GM23338 (cell line): ENCODE results near the gene HSPB6. TPM values are rescaled to one million over a fixed set of nuclear protein-coding genes. Genes with fewer than 3 reads are reported as not detected.

ENCODE experiments used
- ATAC-seq: fragments of 200-7000 bp; cut with Tn5 transposase; 3 replicates; pipeline ENCODE4 v1.9.1; 2020
- DNase-seq: peaks from one replicate; pipeline ENCODE4 v3.0.0-alpha.2; 2015; ENCODE audit warnings: low spot score
- H2AFZ ChIP-seq: fragments of 200-600 bp; sonication (generic); 2 replicates; pipeline ENCODE4 v1.8.0; 2016; ENCODE audit warnings: antibody characterized with exemption, mild to moderate bottlenecking, moderate library complexity
- H3F3A ChIP-seq: fragments of 200-600 bp; sonication (generic); replicated peaks from 2 replicates; pipeline ENCODE4 v1.8.0; 2017; ENCODE audit warnings: antibody characterized with exemption, mixed run types, low read depth
- H3K27ac ChIP-seq: fragments of 200-600 bp; sonication (generic); 2 replicates; pipeline ENCODE4 v1.6.1; 2016; ENCODE audit warnings: low read depth
- H3K27me3 ChIP-seq: fragments of 200-600 bp; sonication (generic); 2 replicates; pipeline ENCODE4 v1.8.0; 2016; ENCODE audit warnings: mild to moderate bottlenecking, mixed run types, moderate library complexity; ENCODE audit not compliant: insufficient read depth
- H3K36me3 ChIP-seq: fragments of 200-600 bp; sonication (generic); 2 replicates; pipeline ENCODE4 v1.8.0; 2016; ENCODE audit warnings: mild to moderate bottlenecking; ENCODE audit not compliant: insufficient read depth
- H3K4me1 ChIP-seq: fragments of 200-600 bp; sonication (generic); 2 replicates; pipeline ENCODE4 v1.8.0; 2016; ENCODE audit warnings: mild to moderate bottlenecking, moderate library complexity; ENCODE audit not compliant: insufficient read depth
- H3K4me2 ChIP-seq: fragments of 200-600 bp; sonication (generic); 2 replicates; pipeline ENCODE4 v1.7.1; 2017; ENCODE audit warnings: mixed run types
- H3K4me3 ChIP-seq: fragments of 200-600 bp; sonication (generic); 2 replicates; pipeline ENCODE4 v1.6.1; 2016; ENCODE audit warnings: mixed run types
- H3K79me2 ChIP-seq: fragments of 200-600 bp; sonication (generic); replicated peaks from 2 replicates; pipeline ENCODE4 v1.8.0; 2017; ENCODE audit warnings: mild to moderate bottlenecking; ENCODE audit not compliant: insufficient read depth
- H3K9me2 ChIP-seq: fragments of 200-600 bp; sonication (generic); 2 replicates; pipeline ENCODE4 v1.8.0; 2017; ENCODE audit not compliant: insufficient read depth
- H4K20me1 ChIP-seq: fragments of 200-600 bp; sonication (generic); replicated peaks from 2 replicates; pipeline ENCODE4 v1.8.0; 2017; ENCODE audit warnings: mild to moderate bottlenecking; ENCODE audit not compliant: insufficient read depth
- H3K27ac Mint-ChIP-seq: 2 replicates; pipeline ENCODE4 v1.8.0; 2020; ENCODE audit warnings: inconsistent platforms, mild to moderate bottlenecking, moderate library complexity, mixed read lengths
- H3K27me3 Mint-ChIP-seq: 3 replicates; pipeline ENCODE4 v1.8.0; 2022; ENCODE audit warnings: low read depth, mild to moderate bottlenecking, moderate library complexity, mixed read lengths, inconsistent platforms; ENCODE audit not compliant: insufficient read depth, poor library complexity
- H3K36me3 Mint-ChIP-seq: 3 replicates; pipeline ENCODE4 v1.8.0; 2021; ENCODE audit warnings: low read depth, mild to moderate bottlenecking, inconsistent platforms, moderate library complexity, mixed read lengths
- H3K4me1 Mint-ChIP-seq: 3 replicates; pipeline ENCODE4 v1.8.0; 2020; ENCODE audit warnings: mild to moderate bottlenecking, inconsistent platforms, mixed read lengths
- H3K4me3 Mint-ChIP-seq: 3 replicates; pipeline ENCODE4 v1.8.0; 2021; ENCODE audit warnings: moderate library complexity, mild to moderate bottlenecking, inconsistent platforms, mixed read lengths
- H3K9me3 Mint-ChIP-seq: 3 replicates; pipeline ENCODE4 v1.8.0; 2020; ENCODE audit warnings: moderate library complexity, mild to moderate bottlenecking, inconsistent platforms, mixed read lengths
- CREB1 ChIP-seq: fragments of 250-450 bp; sonication (Bioruptor Pico); IDR thresholded peaks from 2 replicates; pipeline ENCODE4 v1.5.0; 2020; ENCODE audit warnings: low read depth, mild to moderate bottlenecking, moderate library complexity
- EZH2 ChIP-seq: fragments of 200-600 bp; sonication (generic); IDR thresholded peaks from one replicate; pipeline ENCODE4 v1.8.0; 2017; ENCODE audit warnings: antibody characterized with exemption, mild to moderate bottlenecking, low read depth; ENCODE audit not compliant: unreplicated experiment
- EZH2phosphoT487 ChIP-seq: fragments of 200-600 bp; sonication (generic); IDR thresholded peaks from one replicate; pipeline ENCODE4 v1.8.1; 2018; ENCODE audit warnings: antibody characterized with exemption; ENCODE audit not compliant: unreplicated experiment
- JUNB ChIP-seq: IDR thresholded peaks from one replicate; pipeline ENCODE4 v1.6.1; 2016; ENCODE audit warnings: antibody characterized with exemption; ENCODE audit not compliant: unreplicated experiment
- NANOG ChIP-seq: IDR thresholded peaks from 2 replicates; pipeline ENCODE4 v1.6.1; 2016; ENCODE audit warnings: antibody characterized with exemption, borderline replicate concordance
- POLR2AphosphoS5 ChIP-seq: IDR thresholded peaks from 2 replicates; pipeline ENCODE4 v1.6.1; 2016; ENCODE audit warnings: antibody characterized with exemption, low read depth
- STAT1 ChIP-seq: IDR thresholded peaks from one replicate; pipeline ENCODE4 v1.6.1; 2016; ENCODE audit warnings: antibody characterized with exemption; ENCODE audit not compliant: unreplicated experiment
- ZNF114 ChIP-seq: fragments of 250-450 bp; sonication (Bioruptor Pico); IDR thresholded peaks from 2 replicates; pipeline ENCODE4 v1.5.0; 2020; ENCODE audit warnings: mild to moderate bottlenecking, moderate library complexity
- ZNF331 ChIP-seq: fragments of 250-450 bp; sonication (Bioruptor Pico); IDR thresholded peaks from 2 replicates; pipeline ENCODE4 v1.5.0; 2020; ENCODE audit warnings: low read depth, mild to moderate bottlenecking, moderate library complexity
- polyA plus RNA-seq: library from polyadenylated mRNA; unstranded; fragments of >200 nt; fragmentation: Nextera tagmentation; extraction: Ambion mirVana; gene quantifications from 2 replicates; pipeline ENCODE4 v1.2.1, GENCODE V29; 2016
- total RNA-seq: library from RNA; depleted of rRNA; stranded (reverse); fragments of >200 nt; shearing (Covaris generic); gene quantifications from 2 replicates; pipeline ENCODE4 v1.2.3, GENCODE V29; 2014
- TF ChIP-seq, protein P1 (sequence below): fragments of 250-450 bp; sonication (Bioruptor Pico); IDR thresholded peaks from 2 replicates; pipeline ENCODE4 v1.5.0; 2020; ENCODE audit warnings: mild to moderate bottlenecking, moderate library complexity
- TF ChIP-seq, protein P2 (sequence below): IDR thresholded peaks from one replicate; pipeline ENCODE4 v1.6.1; 2018; ENCODE audit warnings: antibody characterized with exemption; ENCODE audit not compliant: unreplicated experiment
- TF ChIP-seq, protein P3 (sequence below): IDR thresholded peaks from 2 replicates; pipeline ENCODE4 v1.6.1; 2016; ENCODE audit warnings: antibody characterized with exemption
- TF ChIP-seq, protein P4 (sequence below), 2 experiments: fragments of 200-600 bp in 1 of 2; sonication (generic) in 1 of 2; conservative IDR thresholded peaks; 2 replicates each; pipeline versions ENCODE4 v1.5.1 to v1.6.1; 2016 to 2017; ENCODE audit warnings: antibody characterized with exemption in 2 of 2, low read depth in 2 of 2, mild to moderate bottlenecking in 2 of 2, moderate library complexity in 1 of 2

The HSPB6 gene
- total and polyA plus RNA-seq, 2 experiments from 2014 or later = 0.87 to 3.2 TPM

DNA sequence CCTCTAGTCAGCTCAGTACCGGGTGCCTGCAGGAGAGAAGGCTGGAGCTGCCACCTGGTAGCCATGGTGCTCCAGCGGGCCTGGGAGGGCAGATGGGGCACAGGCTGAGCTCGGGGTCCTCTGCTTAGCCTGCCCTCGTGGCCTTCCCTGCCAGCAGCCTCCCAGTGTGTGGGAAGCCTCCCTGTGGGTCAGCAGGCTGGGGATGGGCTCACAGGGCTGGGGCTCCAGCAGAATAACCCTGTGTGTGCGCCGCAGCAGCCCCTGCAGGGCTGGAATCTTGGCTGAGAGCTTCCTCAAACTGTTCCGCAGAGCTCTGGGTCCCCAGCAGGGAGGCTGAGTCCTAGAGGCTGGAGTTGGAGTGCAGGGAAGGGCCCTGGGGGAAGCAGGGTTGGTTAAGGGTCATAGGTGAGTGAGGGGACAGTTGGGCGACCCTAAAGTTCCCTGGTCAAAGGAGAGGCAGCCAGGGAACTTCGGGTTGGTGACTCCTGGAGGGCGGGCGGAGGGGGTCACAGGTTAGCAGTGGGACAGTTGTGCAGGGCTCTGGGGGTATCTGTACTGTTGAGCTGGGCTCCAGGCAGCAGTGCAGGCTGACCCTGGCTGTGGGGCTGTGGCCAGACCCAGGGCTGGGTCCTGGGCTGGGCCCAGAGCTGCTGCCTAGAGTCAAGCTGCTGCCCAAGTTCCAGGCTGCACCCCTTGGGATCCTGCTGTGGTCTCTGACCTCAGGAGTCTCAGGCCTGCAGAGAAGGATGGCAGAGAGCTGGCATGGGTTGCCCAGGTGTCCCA lies 32.6 kb upstream of the HSPB6 start:
- TF ChIP-seq, protein P1, sequence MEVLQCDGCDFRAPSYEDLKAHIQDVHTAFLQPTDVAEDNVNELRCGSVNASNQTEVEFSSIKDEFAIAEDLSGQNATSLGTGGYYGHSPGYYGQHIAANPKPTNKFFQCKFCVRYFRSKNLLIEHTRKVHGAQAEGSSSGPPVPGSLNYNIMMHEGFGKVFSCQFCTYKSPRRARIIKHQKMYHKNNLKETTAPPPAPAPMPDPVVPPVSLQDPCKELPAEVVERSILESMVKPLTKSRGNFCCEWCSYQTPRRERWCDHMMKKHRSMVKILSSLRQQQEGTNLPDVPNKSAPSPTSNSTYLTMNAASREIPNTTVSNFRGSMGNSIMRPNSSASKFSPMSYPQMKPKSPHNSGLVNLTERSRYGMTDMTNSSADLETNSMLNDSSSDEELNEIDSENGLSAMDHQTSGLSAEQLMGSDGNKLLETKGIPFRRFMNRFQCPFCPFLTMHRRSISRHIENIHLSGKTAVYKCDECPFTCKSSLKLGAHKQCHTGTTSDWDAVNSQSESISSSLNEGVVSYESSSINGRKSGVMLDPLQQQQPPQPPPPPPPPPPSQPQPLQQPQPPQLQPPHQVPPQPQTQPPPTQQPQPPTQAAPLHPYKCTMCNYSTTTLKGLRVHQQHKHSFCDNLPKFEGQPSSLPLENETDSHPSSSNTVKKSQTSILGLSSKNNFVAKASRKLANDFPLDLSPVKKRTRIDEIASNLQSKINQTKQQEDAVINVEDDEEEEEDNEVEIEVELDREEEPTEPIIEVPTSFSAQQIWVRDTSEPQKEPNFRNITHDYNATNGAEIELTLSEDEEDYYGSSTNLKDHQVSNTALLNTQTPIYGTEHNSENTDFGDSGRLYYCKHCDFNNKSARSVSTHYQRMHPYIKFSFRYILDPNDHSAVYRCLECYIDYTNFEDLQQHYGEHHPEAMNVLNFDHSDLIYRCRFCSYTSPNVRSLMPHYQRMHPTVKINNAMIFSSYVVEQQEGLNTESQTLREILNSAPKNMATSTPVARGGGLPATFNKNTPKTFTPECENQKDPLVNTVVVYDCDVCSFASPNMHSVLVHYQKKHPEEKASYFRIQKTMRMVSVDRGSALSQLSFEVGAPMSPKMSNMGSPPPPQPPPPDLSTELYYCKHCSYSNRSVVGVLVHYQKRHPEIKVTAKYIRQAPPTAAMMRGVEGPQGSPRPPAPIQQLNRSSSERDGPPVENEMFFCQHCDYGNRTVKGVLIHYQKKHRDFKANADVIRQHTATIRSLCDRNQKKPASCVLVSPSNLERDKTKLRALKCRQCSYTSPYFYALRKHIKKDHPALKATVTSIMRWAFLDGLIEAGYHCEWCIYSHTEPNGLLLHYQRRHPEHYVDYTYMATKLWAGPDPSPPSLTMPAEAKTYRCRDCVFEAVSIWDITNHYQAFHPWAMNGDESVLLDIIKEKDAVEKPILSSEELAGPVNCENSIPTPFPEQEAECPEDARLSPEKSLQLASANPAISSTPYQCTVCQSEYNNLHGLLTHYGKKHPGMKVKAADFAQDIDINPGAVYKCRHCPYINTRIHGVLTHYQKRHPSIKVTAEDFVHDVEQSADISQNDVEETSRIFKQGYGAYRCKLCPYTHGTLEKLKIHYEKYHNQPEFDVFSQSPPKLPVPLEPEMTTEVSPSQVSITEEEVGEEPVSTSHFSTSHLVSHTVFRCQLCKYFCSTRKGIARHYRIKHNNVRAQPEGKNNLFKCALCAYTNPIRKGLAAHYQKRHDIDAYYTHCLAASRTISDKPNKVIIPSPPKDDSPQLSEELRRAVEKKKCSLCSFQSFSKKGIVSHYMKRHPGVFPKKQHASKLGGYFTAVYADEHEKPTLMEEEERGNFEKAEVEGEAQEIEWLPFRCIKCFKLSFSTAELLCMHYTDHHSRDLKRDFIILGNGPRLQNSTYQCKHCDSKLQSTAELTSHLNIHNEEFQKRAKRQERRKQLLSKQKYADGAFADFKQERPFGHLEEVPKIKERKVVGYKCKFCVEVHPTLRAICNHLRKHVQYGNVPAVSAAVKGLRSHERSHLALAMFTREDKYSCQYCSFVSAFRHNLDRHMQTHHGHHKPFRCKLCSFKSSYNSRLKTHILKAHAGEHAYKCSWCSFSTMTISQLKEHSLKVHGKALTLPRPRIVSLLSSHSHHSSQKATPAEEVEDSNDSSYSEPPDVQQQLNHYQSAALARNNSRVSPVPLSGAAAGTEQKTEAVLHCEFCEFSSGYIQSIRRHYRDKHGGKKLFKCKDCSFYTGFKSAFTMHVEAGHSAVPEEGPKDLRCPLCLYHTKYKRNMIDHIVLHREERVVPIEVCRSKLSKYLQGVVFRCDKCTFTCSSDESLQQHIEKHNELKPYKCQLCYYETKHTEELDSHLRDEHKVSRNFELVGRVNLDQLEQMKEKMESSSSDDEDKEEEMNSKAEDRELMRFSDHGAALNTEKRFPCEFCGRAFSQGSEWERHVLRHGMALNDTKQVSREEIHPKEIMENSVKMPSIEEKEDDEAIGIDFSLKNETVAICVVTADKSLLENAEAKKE (CRISPR knock-in tag) = no peak
- TF ChIP-seq STAT1 (no peak), JUNB (no peak), ZNF114 (CRISPR knock-in tag) (no peak), EZH2phosphoT487 (no peak), ZNF331 (CRISPR knock-in tag) (no peak), CREB1 (CRISPR knock-in tag) (no peak), EZH2 (no peak), NANOG (no peak), POLR2AphosphoS5 (no peak)
- TF ChIP-seq, protein P2, sequence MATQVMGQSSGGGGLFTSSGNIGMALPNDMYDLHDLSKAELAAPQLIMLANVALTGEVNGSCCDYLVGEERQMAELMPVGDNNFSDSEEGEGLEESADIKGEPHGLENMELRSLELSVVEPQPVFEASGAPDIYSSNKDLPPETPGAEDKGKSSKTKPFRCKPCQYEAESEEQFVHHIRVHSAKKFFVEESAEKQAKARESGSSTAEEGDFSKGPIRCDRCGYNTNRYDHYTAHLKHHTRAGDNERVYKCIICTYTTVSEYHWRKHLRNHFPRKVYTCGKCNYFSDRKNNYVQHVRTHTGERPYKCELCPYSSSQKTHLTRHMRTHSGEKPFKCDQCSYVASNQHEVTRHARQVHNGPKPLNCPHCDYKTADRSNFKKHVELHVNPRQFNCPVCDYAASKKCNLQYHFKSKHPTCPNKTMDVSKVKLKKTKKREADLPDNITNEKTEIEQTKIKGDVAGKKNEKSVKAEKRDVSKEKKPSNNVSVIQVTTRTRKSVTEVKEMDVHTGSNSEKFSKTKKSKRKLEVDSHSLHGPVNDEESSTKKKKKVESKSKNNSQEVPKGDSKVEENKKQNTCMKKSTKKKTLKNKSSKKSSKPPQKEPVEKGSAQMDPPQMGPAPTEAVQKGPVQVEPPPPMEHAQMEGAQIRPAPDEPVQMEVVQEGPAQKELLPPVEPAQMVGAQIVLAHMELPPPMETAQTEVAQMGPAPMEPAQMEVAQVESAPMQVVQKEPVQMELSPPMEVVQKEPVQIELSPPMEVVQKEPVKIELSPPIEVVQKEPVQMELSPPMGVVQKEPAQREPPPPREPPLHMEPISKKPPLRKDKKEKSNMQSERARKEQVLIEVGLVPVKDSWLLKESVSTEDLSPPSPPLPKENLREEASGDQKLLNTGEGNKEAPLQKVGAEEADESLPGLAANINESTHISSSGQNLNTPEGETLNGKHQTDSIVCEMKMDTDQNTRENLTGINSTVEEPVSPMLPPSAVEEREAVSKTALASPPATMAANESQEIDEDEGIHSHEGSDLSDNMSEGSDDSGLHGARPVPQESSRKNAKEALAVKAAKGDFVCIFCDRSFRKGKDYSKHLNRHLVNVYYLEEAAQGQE = no peak
- TF ChIP-seq, protein P3, sequence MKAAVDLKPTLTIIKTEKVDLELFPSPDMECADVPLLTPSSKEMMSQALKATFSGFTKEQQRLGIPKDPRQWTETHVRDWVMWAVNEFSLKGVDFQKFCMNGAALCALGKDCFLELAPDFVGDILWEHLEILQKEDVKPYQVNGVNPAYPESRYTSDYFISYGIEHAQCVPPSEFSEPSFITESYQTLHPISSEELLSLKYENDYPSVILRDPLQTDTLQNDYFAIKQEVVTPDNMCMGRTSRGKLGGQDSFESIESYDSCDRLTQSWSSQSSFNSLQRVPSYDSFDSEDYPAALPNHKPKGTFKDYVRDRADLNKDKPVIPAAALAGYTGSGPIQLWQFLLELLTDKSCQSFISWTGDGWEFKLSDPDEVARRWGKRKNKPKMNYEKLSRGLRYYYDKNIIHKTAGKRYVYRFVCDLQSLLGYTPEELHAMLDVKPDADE = no peak
- TF ChIP-seq, protein P4, sequence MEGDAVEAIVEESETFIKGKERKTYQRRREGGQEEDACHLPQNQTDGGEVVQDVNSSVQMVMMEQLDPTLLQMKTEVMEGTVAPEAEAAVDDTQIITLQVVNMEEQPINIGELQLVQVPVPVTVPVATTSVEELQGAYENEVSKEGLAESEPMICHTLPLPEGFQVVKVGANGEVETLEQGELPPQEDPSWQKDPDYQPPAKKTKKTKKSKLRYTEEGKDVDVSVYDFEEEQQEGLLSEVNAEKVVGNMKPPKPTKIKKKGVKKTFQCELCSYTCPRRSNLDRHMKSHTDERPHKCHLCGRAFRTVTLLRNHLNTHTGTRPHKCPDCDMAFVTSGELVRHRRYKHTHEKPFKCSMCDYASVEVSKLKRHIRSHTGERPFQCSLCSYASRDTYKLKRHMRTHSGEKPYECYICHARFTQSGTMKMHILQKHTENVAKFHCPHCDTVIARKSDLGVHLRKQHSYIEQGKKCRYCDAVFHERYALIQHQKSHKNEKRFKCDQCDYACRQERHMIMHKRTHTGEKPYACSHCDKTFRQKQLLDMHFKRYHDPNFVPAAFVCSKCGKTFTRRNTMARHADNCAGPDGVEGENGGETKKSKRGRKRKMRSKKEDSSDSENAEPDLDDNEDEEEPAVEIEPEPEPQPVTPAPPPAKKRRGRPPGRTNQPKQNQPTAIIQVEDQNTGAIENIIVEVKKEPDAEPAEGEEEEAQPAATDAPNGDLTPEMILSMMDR (conservative IDR thresholded peaks at IDR 0.05; ENCODE audit: low read depth in 2 of 2) = no peak
- H3K27ac Mint-ChIP-seq = no peak overlapping the region
- H3K9me3 Mint-ChIP-seq = no peaks in the 10 kb centered on the region
- H3K4me3 Mint-ChIP-seq = no peak overlapping the region
- Histone ChIP-seq H3K4me3 (no peak overlapping the region), H3K9me2 (no peaks in the 10 kb centered on the region), H3K4me2 (no peak overlapping the region), H2AFZ (no peak overlapping the region), H3K4me1 (peaks cover 5% of the 10 kb centered on the region; the same call in 1 of the 2 replicates), H4K20me1 (no peaks in the 10 kb centered on the region), H3K27ac (no peak overlapping the region), H3K36me3 (no peaks in the 10 kb centered on the region), H3K27me3 (no peaks in the 10 kb centered on the region), H3F3A (0 out of 2 replicates have a peak, but pooled peaks cover 4% of the 10 kb centered on the region), H3K79me2 (no peaks in the 10 kb centered on the region)
- no peaks in the 10 kb centered on the region for H3K36me3 Mint-ChIP-seq
- peaks cover 20% of the 10 kb centered on the region for H3K27me3 Mint-ChIP-seq
- DNase-seq = no peak
- ATAC-seq = no peak
- peaks cover 15% of the 10 kb centered on the region for H3K4me1 Mint-ChIP-seq
